Chondrocyte (in vitro differentiated cells): ENCODE data around the gene RANBP6. TPM values are rescaled to one million over a fixed set of nuclear protein-coding genes. Genes with fewer than 3 reads are reported as not detected.
A peak's percentile ranks its signal among the peaks of the same experiment; 100 is the strongest.

ENCODE experiments used
- DNase-seq: peaks from one replicate; pipeline ENCODE4 v3.0.0; 2021; ENCODE audit warnings: mixed read lengths, low spot score
- H3K27ac Mint-ChIP-seq: one replicate; pipeline ENCODE4 v1.8.0; 2021; ENCODE audit warnings: mild to moderate bottlenecking, moderate library complexity, mixed read lengths; ENCODE audit not compliant: unreplicated experiment
- H3K27me3 Mint-ChIP-seq: 2 replicates; pipeline ENCODE4 v1.8.0; 2021; ENCODE audit warnings: low read depth, mixed read lengths
- H3K36me3 Mint-ChIP-seq: 2 replicates; pipeline ENCODE4 v1.8.0; 2021; ENCODE audit warnings: low read depth, mixed read lengths
- H3K4me1 Mint-ChIP-seq: 2 replicates; pipeline ENCODE4 v1.8.0; 2021; ENCODE audit warnings: low read depth, mild to moderate bottlenecking, mixed read lengths
- H3K4me3 Mint-ChIP-seq: one replicate; pipeline ENCODE4 v1.8.0; 2021; ENCODE audit warnings: mild to moderate bottlenecking, moderate library complexity, mixed read lengths; ENCODE audit not compliant: unreplicated experiment
- H3K9me3 Mint-ChIP-seq: 2 replicates; pipeline ENCODE4 v1.8.0; 2021; ENCODE audit warnings: low read depth, mixed read lengths
- total RNA-seq: library from RNA; stranded (reverse); gene quantifications from 3 replicates; pipeline ENCODE4 v1.2.1, GENCODE V29; 2021
- TF ChIP-seq, protein P1 (sequence below): fragments of 200-600 bp; sonication (generic); IDR thresholded peaks from 2 replicates; pipeline ENCODE4 v1.5.0; 2021; ENCODE audit warnings: antibody characterized with exemption, mild to moderate bottlenecking, moderate library complexity

Gene RANBP6
- total RNA-seq, 1 donor from 2014 or later: 16.4 TPM

DNA sequence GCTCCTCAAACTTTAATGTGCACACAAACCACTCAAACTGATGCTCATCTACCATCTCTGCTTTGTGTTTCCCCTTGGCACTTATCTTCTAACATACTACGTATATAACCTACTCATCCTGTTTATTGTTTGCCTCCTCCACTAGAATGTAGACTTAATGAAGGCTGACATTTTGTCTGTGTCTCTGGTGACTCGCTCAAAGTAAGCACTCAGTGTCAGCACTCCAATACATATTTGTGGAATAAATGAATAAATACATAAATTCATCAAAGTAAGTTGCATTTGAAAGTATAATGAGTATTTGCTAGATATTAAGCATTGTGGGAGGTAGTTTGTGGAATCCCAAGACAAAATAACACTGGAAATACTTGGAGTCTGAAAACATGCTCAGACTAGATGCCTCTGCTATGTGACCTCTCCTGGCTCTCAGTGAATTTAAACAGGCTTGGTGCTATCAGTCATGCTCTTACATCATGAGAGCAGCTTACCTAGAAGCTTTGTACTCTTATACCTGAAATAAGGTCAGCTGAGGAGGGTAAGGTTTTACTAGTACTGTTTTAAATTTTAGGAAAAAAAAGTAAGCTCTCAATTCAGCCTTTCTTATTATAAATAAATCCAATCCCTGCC lies 37.0 kb upstream of the RANBP6 start:
- Mint-ChIP-seq H3K4me1 (no peaks in the 10 kb centered on the region), H3K9me3 (no peaks in the 10 kb centered on the region), H3K27me3 (peaks cover 28% of the 10 kb centered on the region), H3K4me3 (no peak overlapping the region), H3K36me3 (no peaks in the 10 kb centered on the region), H3K27ac (no peak overlapping the region)
- no peak for DNase-seq
- TF ChIP-seq, protein P1, sequence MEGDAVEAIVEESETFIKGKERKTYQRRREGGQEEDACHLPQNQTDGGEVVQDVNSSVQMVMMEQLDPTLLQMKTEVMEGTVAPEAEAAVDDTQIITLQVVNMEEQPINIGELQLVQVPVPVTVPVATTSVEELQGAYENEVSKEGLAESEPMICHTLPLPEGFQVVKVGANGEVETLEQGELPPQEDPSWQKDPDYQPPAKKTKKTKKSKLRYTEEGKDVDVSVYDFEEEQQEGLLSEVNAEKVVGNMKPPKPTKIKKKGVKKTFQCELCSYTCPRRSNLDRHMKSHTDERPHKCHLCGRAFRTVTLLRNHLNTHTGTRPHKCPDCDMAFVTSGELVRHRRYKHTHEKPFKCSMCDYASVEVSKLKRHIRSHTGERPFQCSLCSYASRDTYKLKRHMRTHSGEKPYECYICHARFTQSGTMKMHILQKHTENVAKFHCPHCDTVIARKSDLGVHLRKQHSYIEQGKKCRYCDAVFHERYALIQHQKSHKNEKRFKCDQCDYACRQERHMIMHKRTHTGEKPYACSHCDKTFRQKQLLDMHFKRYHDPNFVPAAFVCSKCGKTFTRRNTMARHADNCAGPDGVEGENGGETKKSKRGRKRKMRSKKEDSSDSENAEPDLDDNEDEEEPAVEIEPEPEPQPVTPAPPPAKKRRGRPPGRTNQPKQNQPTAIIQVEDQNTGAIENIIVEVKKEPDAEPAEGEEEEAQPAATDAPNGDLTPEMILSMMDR: no peak

- Mint-ChIP-seq H3K36me3 (no peaks in the 10 kb centered on the region), H3K4me1 (no peaks in the 10 kb centered on the region), H3K27me3 (peaks cover 33% of the 10 kb centered on the region), H3K4me3 (no peak overlapping the region), H3K9me3 (no peaks in the 10 kb centered on the region), H3K27ac (no peak overlapping the region)
- DNase-seq: no peak
- TF ChIP-seq, protein P1: no peak
These were observed 36.1 kb upstream of the RANBP6 start for GRCh38 chr9:6051511-6051950.

DNA sequence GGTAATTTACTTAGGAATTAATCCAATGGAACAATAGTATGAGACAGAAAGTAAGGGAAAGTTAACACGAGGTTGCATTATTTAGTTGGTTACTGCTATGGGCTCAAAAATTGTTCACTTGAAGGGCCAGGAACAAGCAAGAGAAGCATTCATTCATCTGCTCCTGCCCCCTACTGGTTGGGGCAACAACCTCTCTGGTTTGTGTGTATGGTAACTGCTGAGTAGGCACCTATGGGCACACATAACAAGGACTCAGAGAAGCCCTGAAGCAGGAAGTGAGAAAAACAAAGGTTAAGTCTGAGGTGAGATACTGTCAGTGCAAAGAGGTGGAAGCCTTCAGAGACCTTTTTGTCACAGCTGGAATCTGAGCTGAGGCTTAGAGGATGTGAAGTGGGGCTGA lies 34.4 kb upstream of the RANBP6 start:
- DNase-seq: no peak
- TF ChIP-seq, protein P1: peak; percentile 42
- no peak overlapping the region for H3K27ac Mint-ChIP-seq
- no peaks in the 10 kb centered on the region for H3K9me3 Mint-ChIP-seq
- H3K4me3 Mint-ChIP-seq: no peak overlapping the region
- no peaks in the 10 kb centered on the region for H3K36me3 Mint-ChIP-seq
- peaks cover 39% of the 10 kb centered on the region for H3K27me3 Mint-ChIP-seq
- no peaks in the 10 kb centered on the region for H3K4me1 Mint-ChIP-seq

DNA sequence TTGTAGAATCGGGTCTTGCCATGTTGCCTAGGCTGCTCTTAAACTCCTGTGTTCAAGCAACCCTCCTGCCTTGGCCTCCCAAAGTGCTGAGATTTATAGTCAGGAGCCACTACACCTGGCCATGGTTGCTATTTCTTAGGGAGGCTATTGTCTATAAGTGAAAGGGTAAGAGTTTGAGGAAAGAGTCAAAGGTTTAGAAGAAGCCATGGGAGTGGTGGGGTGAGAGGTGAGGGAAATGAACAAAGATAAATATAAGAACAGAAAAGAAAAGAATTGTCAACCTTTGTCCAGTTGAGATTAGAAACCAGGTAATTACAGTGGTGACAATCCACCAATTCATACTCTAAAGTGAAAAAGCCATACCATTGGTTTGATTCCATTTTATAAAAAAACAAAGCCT lies 32.6 kb upstream of the RANBP6 start:
- Mint-ChIP-seq H3K27me3 (peaks cover 40% of the 10 kb centered on the region), H3K36me3 (no peaks in the 10 kb centered on the region), H3K9me3 (no peaks in the 10 kb centered on the region), H3K4me3 (no peak overlapping the region), H3K27ac (no peak overlapping the region), H3K4me1 (no peaks in the 10 kb centered on the region)
- no peak for DNase-seq
- TF ChIP-seq, protein P1: no peak

DNA sequence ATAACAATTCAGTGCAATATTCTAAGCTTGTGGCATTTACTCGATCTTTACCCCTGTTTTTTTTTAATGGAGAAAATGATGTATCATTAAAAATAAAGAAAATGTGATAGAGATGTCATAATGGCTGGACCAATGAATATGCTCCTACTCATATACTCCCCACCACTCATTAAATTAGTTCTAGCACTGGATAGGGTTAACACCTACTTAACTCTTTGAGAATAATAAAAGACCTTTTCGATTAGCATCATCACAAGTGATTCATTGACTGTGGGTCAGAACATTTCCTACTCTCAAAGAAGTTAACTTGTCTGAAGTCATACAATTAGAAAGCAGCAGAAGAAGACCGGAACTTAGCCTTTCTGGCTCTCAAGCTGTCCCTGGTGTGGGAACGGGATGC lies 31.6 kb upstream of the RANBP6 start:
- TF ChIP-seq, protein P1: no peak
- Mint-ChIP-seq H3K4me1 (no peaks in the 10 kb centered on the region), H3K9me3 (no peaks in the 10 kb centered on the region), H3K36me3 (no peaks in the 10 kb centered on the region), H3K27ac (no peak overlapping the region), H3K4me3 (no peak overlapping the region), H3K27me3 (peaks cover 47% of the 10 kb centered on the region)
- DNase-seq: no peak
